HEK293T (cell line): ENCODE measurements around the gene AGPS.

Source experiments
- BHLHE40 ChIP-seq: fragments of 450-650 bp; IDR thresholded peaks from 2 replicates; pipeline ENCODE4 v1.6.1; 2016; ENCODE audit warnings: mild to moderate bottlenecking, moderate library complexity, borderline replicate concordance
- FOXA1 ChIP-seq: fragments of 450-650 bp; IDR thresholded peaks from 2 replicates; pipeline ENCODE4 v1.6.1; 2016; ENCODE audit warnings: mild to moderate bottlenecking
- HDGF ChIP-seq: fragments of 450-650 bp; IDR thresholded peaks from 2 replicates; pipeline ENCODE4 v1.6.1; 2017; ENCODE audit warnings: antibody characterized with exemption, borderline replicate concordance
- LEF1 ChIP-seq: fragments of 450-650 bp; IDR thresholded peaks from 2 replicates; pipeline ENCODE4 v1.6.1; 2017; ENCODE audit warnings: mild to moderate bottlenecking, borderline replicate concordance
- SUZ12 ChIP-seq: fragments of 450-650 bp; IDR thresholded peaks from 2 replicates; pipeline ENCODE4 v1.6.1; 2016; ENCODE audit warnings: mild to moderate bottlenecking
- ZNF384 ChIP-seq: fragments of 450-650 bp; IDR thresholded peaks from 2 replicates; pipeline ENCODE4 v1.6.1; 2016

- no peak for TF ChIP-seq BHLHE40
- no peak for TF ChIP-seq SUZ12
- no peak for TF ChIP-seq ZNF384
- no peak for TF ChIP-seq HDGF
- no peak for TF ChIP-seq LEF1
- TF ChIP-seq FOXA1, result no peak
These were observed 165.2 kb downstream of the AGPS start for GRCh38 chr2:177557794-177558193.
